NCI-H1436 (cell line): ENCODE measurements around the gene C7orf25.
"Not testable (repeated sequence)": the region's sequence is repeated elsewhere in the genome, so short reads cannot be mapped to it uniquely, and the experiment has no call there.

Experiments used
- DNase-seq: peaks from one replicate; lab custom pipeline; 2025; lab: John Stamatoyannopoulos, UW

Gene C7orf25

GRCh38 chr7:42929449-42929848 lies 17.6 kb upstream of the C7orf25 start:
- DNase-seq = no peak

- no peak for DNase-seq
Measured at GRCh38 chr7:42928754-42929153, 16.9 kb upstream of the C7orf25 start.

- no peak for DNase-seq
Measured at GRCh38 chr7:42926204-42926603, 14.3 kb upstream of the C7orf25 start.

- DNase-seq = no peak
Measured at GRCh38 chr7:42925630-42926029, 13.8 kb upstream of the C7orf25 start.

- no peak for DNase-seq
Measured at GRCh38 chr7:42924223-42924838, 12.5 kb upstream of the C7orf25 start.

- DNase-seq = no peak
Measured at GRCh38 chr7:42922017-42922753, 10.3 kb upstream of the C7orf25 start.

- no peak for DNase-seq
Measured at GRCh38 chr7:42915356-42915755, 3.5 kb upstream of the C7orf25 start.

- no peak for DNase-seq
Measured at GRCh38 chr7:42914421-42915045, 2.7 kb upstream of the C7orf25 start.

GRCh38 chr7:42914009-42914408 lies 2.1 kb upstream of the C7orf25 start:
- no peak for DNase-seq

- DNase-seq = no peak
Measured at GRCh38 chr7:42913591-42913990, 1.7 kb upstream of the C7orf25 start.

- DNase-seq = no peak
Measured at GRCh38 chr7:42910306-42910705, 1.6 kb downstream of the C7orf25 start.

- no peak for DNase-seq
Measured at GRCh38 chr7:42907316-42907715, 4.6 kb downstream of the C7orf25 start.

- no peak for DNase-seq
Measured at GRCh38 chr7:42906181-42906580, 5.7 kb downstream of the C7orf25 start.

- no peak for DNase-seq
Measured at GRCh38 chr7:42902331-42902730, 9.5 kb downstream of the C7orf25 start.

- no peak for DNase-seq
Measured at GRCh38 chr7:42900842-42901241, 11.0 kb downstream of the C7orf25 start.

GRCh38 chr7:42893346-42894240 lies 18.3 kb downstream of the C7orf25 start:
- DNase-seq = peak; percentile 49

GRCh38 chr7:42886893-42887505 lies 24.9 kb downstream of the C7orf25 start:
- DNase-seq = no peak

GRCh38 chr7:42886129-42886528 lies 25.7 kb downstream of the C7orf25 start:
- no peak for DNase-seq

- not testable (repeated sequence) for DNase-seq
Measured at GRCh38 chr7:42885183-42885582, 26.7 kb downstream of the C7orf25 start.

- no peak for DNase-seq
Measured at GRCh38 chr7:42883950-42884349, 27.9 kb downstream of the C7orf25 start.

GRCh38 chr7:42880392-42880791 lies 31.5 kb downstream of the C7orf25 start:
- no peak for DNase-seq

GRCh38 chr7:42878303-42878702 lies 33.6 kb downstream of the C7orf25 start:
- no peak for DNase-seq
